GM19328 (cell line): ENCODE results near the gene GBA3.

ENCODE experiments used
- ATAC-seq: cut with Tn5 transposase; IDR thresholded peaks from one replicate; pipeline ENCODE4 v1.9.1; 2021; ENCODE audit warnings: mild to moderate bottlenecking, moderate library complexity; ENCODE audit not compliant: unreplicated experiment

GBA3 gene

DNA sequence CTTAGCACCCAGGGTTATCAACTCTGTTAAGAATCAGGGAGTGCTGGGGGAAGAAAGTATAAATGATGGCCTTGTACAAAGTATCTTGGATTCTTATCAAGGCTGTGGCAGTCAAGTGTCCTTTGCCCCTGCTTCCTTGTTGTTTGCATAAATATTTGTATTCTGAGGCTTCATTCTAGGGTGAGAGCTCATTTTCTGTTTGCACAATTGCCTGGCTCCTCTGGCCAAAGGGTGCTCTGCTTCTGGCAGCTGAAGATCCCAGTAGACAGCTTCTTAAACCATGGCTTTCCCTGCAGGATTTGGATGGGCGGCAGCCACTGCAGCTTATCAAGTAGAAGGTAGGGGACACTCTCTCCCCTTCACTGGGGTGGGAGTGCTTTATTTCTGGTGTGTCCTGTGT lies at the start of gene GBA3:
Gene GBA3 (plus strand): TSS at position 202 of the 400 bp plus-strand sequence.
- no peak for ATAC-seq

DNA sequence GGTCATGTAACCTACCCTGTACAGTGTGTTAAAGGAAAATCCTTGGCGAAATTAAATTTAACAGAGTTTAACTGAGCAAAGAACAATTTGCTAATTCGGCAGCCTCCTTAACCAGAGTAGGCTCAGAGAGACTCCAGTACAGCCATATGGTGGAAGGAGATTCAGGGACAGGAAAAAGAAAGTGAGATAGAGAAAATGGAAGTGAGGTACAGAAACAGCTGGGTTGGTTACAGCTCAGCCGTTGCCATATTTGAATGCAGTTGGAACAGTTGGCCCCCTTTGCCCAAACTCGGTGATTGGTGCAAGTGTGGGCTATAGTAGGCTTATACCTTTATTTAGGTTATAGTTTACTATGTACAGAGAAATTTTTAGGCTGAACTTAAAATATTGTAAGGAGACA lies 48.8 kb upstream of the GBA3 start:
- no peak for ATAC-seq

DNA sequence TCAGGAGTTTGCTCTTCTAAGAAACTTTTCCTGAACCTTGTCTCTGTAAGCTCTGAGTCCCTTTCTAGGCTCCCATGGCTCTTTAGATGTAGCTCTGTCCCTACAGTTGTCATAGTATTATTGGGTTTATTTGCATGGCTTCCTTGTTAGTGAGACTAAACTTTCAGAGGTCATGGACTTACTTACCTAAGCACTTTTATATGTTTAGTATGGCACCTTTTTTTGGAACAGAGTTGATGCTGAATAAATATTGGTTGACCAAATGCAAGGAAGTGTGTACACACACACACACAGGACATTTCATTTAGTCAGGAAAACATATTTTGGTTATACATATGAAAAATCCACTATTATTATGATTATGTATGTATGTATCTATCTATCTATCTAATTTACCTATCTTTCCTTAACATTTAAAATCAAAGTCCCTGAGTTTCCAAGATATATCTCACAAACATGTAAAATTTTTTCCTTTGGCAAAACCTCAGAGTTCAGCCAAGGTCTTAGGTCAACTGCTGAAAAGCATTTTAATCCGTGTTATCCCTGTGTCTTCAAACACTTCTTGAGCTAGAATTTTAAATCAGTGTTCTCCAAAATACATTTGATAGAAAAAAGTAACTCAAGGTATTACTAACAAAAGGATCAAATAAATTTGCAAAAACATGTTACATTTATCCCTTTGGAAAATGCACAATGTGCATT lies 47.1 kb upstream of the GBA3 start:
- ATAC-seq, result no peak

GRCh38 chr4:22648996-22649395 lies 43.7 kb upstream of the GBA3 start:
- no peak for ATAC-seq

GRCh38 chr4:22650771-22651170 lies 42.0 kb upstream of the GBA3 start:
- ATAC-seq, result no peak

GRCh38 chr4:22653752-22654151 lies 39.0 kb upstream of the GBA3 start:
- no peak for ATAC-seq

DNA sequence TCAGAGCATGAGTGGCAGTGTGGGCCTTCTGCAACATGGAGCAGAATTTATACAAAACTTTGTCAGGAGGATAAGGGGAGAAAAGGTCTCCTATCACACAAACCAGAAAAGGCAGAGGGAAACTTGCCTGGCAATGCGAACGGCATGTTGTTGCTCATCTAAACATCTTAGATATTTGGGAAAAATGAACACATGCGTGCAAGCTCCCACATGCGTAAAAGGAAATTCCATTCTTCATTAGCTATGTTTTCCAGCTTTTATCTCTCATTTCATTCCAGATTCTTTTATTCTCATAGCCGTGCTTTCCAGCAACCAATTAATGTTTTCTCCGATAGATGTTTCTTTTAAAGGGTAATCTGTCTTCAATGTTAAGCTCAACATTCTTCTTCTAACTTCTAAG lies 31.3 kb upstream of the GBA3 start:
- ATAC-seq, result no peak

DNA sequence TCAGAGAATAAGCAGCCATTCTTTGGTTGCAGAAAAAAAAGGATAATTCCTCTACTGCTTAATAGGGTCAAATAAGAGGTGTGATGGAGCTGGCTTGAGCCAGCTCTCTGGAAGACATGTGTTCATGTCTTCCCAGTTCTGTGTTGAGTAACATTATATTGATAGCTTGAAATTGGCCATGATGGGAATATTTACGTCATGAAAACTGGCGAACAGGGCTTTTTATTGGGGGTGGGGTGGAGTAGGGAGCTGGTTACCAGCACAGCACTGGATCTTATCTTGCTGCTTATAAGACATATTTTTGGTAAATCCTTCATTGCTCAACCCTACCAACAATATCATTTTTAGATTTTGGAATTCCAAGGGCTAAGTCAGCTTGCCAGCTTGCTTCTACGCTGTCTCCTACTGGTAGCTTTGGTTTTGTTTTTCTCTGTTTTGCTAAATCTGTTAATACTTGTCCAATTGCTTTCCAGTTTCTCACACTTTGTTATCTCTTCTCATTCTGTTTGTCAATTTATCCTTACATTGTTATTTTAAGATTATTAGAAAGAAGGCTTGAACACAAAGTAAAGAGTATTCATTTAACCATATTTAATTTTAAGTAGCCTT lies 25.3 kb upstream of the GBA3 start:
- ATAC-seq, result no peak

DNA sequence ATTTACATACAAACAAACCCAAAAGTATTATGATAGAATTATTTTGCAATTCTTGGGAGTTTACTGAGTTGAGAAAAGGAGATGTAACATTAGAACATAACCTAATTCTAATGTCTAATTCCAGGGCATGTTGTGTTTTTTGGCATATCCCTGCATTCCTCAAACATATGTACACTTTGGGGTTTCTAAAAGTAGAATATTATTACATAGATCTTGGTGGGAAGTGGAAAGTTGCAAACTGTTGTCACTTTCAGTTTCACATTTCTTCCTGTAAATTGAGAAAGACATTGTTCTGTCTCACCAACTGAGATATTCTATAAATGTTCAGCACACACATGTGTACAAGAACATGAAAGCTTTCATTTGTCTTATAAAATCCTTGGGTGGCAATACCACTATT lies 24.4 kb upstream of the GBA3 start:
- no peak for ATAC-seq

- ATAC-seq, result no peak
Measured at GRCh38 chr4:22668702-22669101, 24.0 kb upstream of the GBA3 start.

DNA sequence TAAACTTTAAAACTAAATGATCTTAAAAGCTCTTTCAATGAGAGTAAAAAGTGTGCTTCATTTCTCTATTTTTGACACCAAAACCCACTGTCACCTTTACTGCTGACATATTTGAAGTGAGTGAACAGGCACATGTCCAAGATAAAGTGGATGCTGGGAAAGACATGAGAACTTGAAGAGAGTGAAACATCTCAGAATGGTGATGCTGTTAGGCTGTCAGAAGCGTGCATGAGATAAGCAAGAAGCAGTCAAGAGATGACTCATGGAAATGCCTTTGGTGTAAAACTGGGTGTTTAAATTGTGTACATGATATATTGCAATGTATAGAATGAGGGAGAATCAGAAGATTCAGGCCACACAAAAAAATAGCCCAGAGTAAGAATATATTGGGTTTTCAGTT lies 21.8 kb upstream of the GBA3 start:
- no peak for ATAC-seq

DNA sequence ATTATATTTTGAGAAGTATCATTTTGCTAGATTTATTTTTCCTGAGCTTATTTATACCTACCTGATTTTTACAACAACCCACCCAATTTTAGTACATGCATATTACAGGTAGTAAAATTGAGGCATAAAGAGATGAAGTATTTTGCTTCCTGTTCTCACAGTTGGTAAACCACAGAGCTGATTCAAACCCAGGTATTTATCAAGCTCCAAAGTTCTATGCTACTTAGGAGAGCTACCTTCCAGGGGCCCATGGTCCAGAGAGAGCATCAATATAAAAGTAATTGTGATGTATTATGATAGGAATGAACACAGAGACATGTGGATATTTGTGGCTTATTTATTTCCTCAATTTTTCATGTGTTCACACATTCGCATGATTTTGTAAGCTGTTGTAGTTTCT lies 20.2 kb upstream of the GBA3 start:
- no peak for ATAC-seq

DNA sequence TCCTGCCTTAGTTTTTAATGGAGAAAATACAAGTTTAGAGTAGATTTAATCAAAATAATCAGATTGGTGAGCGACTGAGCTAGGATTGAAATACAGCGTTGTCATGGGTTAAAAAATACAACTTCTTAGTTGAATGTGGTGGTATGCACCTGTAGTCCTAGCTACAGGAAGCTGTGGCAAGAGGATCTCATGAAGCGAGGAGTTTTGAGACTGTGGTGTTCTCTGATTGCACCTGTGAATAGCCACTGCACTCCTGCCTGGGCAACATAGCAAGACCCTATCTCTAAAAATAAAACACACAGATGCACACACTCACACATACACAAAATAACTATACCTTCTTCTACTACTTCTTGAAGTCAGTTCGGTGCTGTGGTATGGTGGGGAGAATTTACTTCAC lies 19.8 kb upstream of the GBA3 start:
- no peak for ATAC-seq

GRCh38 chr4:22674700-22675099 lies 18.0 kb upstream of the GBA3 start:
- ATAC-seq, result no peak

DNA sequence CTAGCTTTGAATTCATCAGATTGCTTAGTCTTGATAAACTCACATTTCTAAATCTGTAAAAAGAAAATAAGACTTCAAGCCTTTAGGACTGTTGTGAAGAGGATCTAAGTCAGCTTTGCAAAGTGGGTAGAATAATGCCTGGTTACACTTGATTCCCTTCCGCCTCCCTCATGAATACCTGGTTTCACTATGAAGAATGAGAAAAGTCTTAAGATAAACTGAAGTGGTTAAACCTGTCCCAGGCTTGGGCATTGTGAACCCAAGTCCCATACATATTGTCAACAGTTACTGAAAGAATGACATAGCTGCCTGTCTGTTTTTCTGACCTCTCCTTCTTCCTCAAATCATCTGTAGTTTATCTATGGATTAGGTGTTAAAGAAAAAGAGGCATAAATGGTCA lies 16.7 kb upstream of the GBA3 start:
- no peak for ATAC-seq

- ATAC-seq, result no peak
Measured at GRCh38 chr4:22677780-22678179, 15.0 kb upstream of the GBA3 start.

GRCh38 chr4:22678940-22679854 lies 13.5 kb upstream of the GBA3 start:
- ATAC-seq, result no peak

GRCh38 chr4:22680065-22680642 lies 12.6 kb upstream of the GBA3 start:
- no peak for ATAC-seq

GRCh38 chr4:22683726-22684125 lies 9.0 kb upstream of the GBA3 start:
- no peak for ATAC-seq

DNA sequence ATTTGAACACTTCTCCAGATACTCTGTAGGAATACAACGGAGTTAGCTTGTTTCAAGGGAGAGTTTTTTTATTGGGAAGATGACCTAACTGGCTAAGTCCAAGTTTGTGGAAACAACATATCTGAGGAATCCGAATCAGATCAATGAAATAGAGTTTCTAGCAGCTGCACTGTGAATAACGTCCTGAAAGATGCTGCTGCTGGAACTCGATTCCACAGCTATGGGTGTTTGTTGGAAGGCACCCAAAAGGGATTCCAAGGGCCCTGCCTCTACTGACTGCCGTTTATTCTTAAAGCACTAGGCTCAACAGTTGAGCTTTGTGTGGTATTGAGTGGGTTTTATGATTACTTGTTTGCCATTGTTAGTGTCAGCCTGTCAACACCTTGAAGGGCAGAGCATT lies 6.6 kb upstream of the GBA3 start:
- no peak for ATAC-seq

DNA sequence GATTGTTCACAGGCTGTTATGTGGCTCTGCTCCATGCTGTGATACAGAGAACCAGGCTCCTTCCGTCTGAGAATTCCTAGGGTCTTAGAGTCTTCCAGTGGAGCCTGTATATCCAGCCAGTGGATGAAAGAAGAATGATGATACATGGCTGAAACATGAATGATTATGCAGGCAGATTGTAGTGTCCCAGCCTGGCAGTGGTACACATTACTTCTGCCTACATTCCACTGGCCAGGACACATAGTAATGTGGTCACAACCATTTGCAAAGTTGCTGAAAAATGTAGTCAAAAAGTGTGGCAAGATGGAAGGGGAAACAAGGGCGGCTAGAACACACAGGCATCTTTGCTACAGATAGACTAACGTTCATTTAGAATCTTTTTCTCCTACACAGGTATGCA lies 4.5 kb upstream of the GBA3 start:
- ATAC-seq, result no peak

- ATAC-seq, result no peak
Measured at GRCh38 chr4:22689428-22689827, 3.3 kb upstream of the GBA3 start.
